ENCODE results near the gene C19orf12.

Gene C19orf12

GRCh38 chr19:29735829-29736228, 20.8 kb upstream of the C19orf12 start:
- DNase-seq = no peak
- Histone ChIP-seq H3K4me1 (ENCODE audit: control insufficient read depth, insufficient read depth, low read length, poor library complexity, severe bottlenecking) (no peaks in the 10 kb centered on the region), H3K9me3 (ENCODE audit: control insufficient read depth, low read length) (no peaks in the 10 kb centered on the region), H3K27ac (ENCODE audit: insufficient read depth, low read length, poor library complexity, severe bottlenecking) (no peak overlapping the region), H3K36me3 (ENCODE audit: control insufficient read depth, insufficient read depth, low read length) (no peaks in the 10 kb centered on the region), H3K27me3 (replicated peaks; ENCODE audit: control insufficient read depth, insufficient read depth, low read length, poor library complexity, severe bottlenecking) (no peaks in the 10 kb centered on the region), H3K4me3 (ENCODE audit: insufficient read depth, low read depth, low read length, poor library complexity, severe bottlenecking) (no peak overlapping the region)

- no peak for DNase-seq
- H3K27me3 ChIP-seq (replicated peaks; ENCODE audit: control insufficient read depth, insufficient read depth, low read length, poor library complexity, severe bottlenecking) = no peaks in the 10 kb centered on the region
- H3K9me3 ChIP-seq (ENCODE audit: control insufficient read depth, low read length) = no peaks in the 10 kb centered on the region
- no peak overlapping the region for H3K4me3 ChIP-seq (ENCODE audit: insufficient read depth, low read depth, low read length, poor library complexity, severe bottlenecking)
- no peaks in the 10 kb centered on the region for H3K4me1 ChIP-seq (ENCODE audit: control insufficient read depth, insufficient read depth, low read length, poor library complexity, severe bottlenecking)
- no peak overlapping the region for H3K27ac ChIP-seq (ENCODE audit: insufficient read depth, low read length, poor library complexity, severe bottlenecking)
- H3K36me3 ChIP-seq (ENCODE audit: control insufficient read depth, insufficient read depth, low read length) = no peaks in the 10 kb centered on the region
Measured at GRCh38 chr19:29731331-29731850, 16.3 kb upstream of the C19orf12 start.

GRCh38 chr19:29727906-29728305, 12.8 kb upstream of the C19orf12 start:
- Histone ChIP-seq H3K4me3 (ENCODE audit: insufficient read depth, low read depth, low read length, poor library complexity, severe bottlenecking) (no peak overlapping the region), H3K36me3 (ENCODE audit: control insufficient read depth, insufficient read depth, low read length) (no peaks in the 10 kb centered on the region), H3K9me3 (ENCODE audit: control insufficient read depth, low read length) (no peaks in the 10 kb centered on the region), H3K4me1 (ENCODE audit: control insufficient read depth, insufficient read depth, low read length, poor library complexity, severe bottlenecking) (peaks cover 7% of the 10 kb centered on the region), H3K27ac (ENCODE audit: insufficient read depth, low read length, poor library complexity, severe bottlenecking) (no peak overlapping the region), H3K27me3 (replicated peaks; ENCODE audit: control insufficient read depth, insufficient read depth, low read length, poor library complexity, severe bottlenecking) (no peaks in the 10 kb centered on the region)
- no peak for DNase-seq

DNA sequence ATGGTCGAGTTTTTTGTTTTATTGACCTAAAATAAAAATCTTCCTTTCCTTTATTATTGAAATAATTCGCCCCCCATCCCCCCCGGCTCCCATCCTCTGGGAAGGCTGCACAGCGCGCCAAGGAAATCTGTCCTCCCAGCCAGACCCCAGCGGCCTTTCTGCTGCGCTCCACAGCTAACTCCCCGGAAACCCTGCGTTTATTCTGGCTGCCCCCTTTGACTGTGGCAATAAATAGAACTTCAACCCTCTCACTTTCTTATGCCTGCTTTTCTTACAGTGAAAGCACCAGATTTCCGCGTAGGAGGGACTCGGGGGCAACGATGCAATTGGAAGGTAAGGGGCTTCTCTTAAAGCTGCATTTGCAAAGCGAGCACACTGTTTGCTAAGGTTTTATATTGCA, 9.7 kb upstream of the C19orf12 start:
- H3K9me3 ChIP-seq (ENCODE audit: control insufficient read depth, low read length) = no peaks in the 10 kb centered on the region
- H3K4me3 ChIP-seq (ENCODE audit: insufficient read depth, low read depth, low read length, poor library complexity, severe bottlenecking) = no peak overlapping the region
- no peaks in the 10 kb centered on the region for H3K36me3 ChIP-seq (ENCODE audit: control insufficient read depth, insufficient read depth, low read length)
- no peak for DNase-seq
- no peaks in the 10 kb centered on the region for H3K27me3 ChIP-seq (replicated peaks; ENCODE audit: control insufficient read depth, insufficient read depth, low read length, poor library complexity, severe bottlenecking)
- peaks cover 7% of the 10 kb centered on the region for H3K4me1 ChIP-seq (ENCODE audit: control insufficient read depth, insufficient read depth, low read length, poor library complexity, severe bottlenecking)
- H3K27ac ChIP-seq (ENCODE audit: insufficient read depth, low read length, poor library complexity, severe bottlenecking) = no peak overlapping the region

DNA sequence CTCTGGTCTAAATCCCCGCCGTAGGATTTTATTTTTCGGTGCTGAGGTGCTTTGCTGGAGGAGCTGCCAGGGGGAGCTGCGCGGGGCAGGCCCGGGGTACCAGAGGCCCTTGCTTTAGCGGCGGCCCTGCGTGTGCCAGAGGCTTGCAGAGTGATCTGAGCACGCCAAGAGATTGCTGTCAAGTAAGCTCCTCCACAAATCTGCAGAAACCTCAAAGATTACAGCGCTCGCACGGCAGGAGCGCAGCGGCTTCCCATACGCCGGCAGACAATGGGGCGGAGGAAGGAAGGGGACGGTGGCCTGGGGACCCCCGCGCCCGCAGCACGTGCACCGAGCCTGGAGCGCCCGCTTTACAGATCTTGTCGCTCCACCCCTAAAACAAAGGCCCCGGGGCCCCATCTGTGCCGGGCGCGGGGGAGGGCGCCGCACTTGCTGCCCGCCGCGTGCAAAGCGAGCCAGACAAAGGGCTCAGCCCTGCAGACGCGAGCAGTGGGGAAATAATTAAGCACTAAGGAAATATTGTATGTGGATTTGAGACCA, 9.1 kb upstream of the C19orf12 start:
- no peak for DNase-seq
- Histone ChIP-seq H3K27ac (ENCODE audit: insufficient read depth, low read length, poor library complexity, severe bottlenecking) (no peak overlapping the region), H3K9me3 (ENCODE audit: control insufficient read depth, low read length) (no peaks in the 10 kb centered on the region), H3K4me3 (ENCODE audit: insufficient read depth, low read depth, low read length, poor library complexity, severe bottlenecking) (peak overlapping the region; percentile 38), H3K36me3 (ENCODE audit: control insufficient read depth, insufficient read depth, low read length) (no peaks in the 10 kb centered on the region), H3K27me3 (replicated peaks; ENCODE audit: control insufficient read depth, insufficient read depth, low read length, poor library complexity, severe bottlenecking) (no peaks in the 10 kb centered on the region), H3K4me1 (ENCODE audit: control insufficient read depth, insufficient read depth, low read length, poor library complexity, severe bottlenecking) (peaks cover 7% of the 10 kb centered on the region)

DNA sequence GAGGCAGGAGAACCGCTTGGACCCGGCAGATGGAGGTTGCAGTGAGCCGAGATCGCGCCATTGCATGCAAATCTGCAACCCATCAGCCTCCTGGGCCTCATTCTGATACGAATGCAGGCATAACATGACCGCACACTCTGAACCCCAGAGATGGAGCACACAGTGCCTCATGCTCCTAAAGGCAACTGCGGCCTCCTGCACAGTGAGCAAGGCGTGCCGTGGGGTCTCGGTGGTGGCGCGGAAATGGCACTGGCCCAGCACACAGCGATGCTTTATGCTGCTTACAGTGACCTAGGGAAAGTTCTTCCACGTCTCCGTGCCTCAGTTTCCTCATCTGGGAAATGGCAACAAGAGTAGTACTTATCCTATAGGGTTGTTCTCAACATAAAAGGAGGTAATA, 2.0 kb upstream of the C19orf12 start:
- Histone ChIP-seq H3K9me3 (ENCODE audit: control insufficient read depth, low read length) (no peaks in the 10 kb centered on the region), H3K27ac (ENCODE audit: insufficient read depth, low read length, poor library complexity, severe bottlenecking) (no peak overlapping the region), H3K4me3 (ENCODE audit: insufficient read depth, low read depth, low read length, poor library complexity, severe bottlenecking) (no peak overlapping the region), H3K36me3 (ENCODE audit: control insufficient read depth, insufficient read depth, low read length) (no peaks in the 10 kb centered on the region), H3K27me3 (replicated peaks; ENCODE audit: control insufficient read depth, insufficient read depth, low read length, poor library complexity, severe bottlenecking) (no peaks in the 10 kb centered on the region), H3K4me1 (ENCODE audit: control insufficient read depth, insufficient read depth, low read length, poor library complexity, severe bottlenecking) (peaks cover 35% of the 10 kb centered on the region)
- no peak for DNase-seq

GRCh38 chr19:29715701-29716581, 880 bp upstream of the C19orf12 start:
- Histone ChIP-seq H3K9me3 (ENCODE audit: control insufficient read depth, low read length) (no peaks in the 10 kb centered on the region), H3K27me3 (replicated peaks; ENCODE audit: control insufficient read depth, insufficient read depth, low read length, poor library complexity, severe bottlenecking) (no peaks in the 10 kb centered on the region), H3K27ac (ENCODE audit: insufficient read depth, low read length, poor library complexity, severe bottlenecking) (peak overlapping the region; percentile 88), H3K36me3 (ENCODE audit: control insufficient read depth, insufficient read depth, low read length) (no peaks in the 10 kb centered on the region), H3K4me1 (ENCODE audit: control insufficient read depth, insufficient read depth, low read length, poor library complexity, severe bottlenecking) (peaks cover 40% of the 10 kb centered on the region), H3K4me3 (ENCODE audit: insufficient read depth, low read depth, low read length, poor library complexity, severe bottlenecking) (peak overlapping the region; percentile 63)
- no peak for DNase-seq

- peak; percentile 43 to 55 (median 45) for DNase-seq
- H3K4me1 ChIP-seq (ENCODE audit: control insufficient read depth, insufficient read depth, low read length, poor library complexity, severe bottlenecking) = peaks cover 47% of the 10 kb centered on the region
Measured at GRCh38 chr19:29714371-29714952, 599 bp downstream of the C19orf12 start.

GRCh38 chr19:29712744-29713516, 2.1 kb downstream of the C19orf12 start:
- peak overlapping the region; percentile 73 for H3K27ac ChIP-seq (ENCODE audit: insufficient read depth, low read length, poor library complexity, severe bottlenecking)
- H3K36me3 ChIP-seq (ENCODE audit: control insufficient read depth, insufficient read depth, low read length) = no peaks in the 10 kb centered on the region
- H3K9me3 ChIP-seq (ENCODE audit: control insufficient read depth, low read length) = no peaks in the 10 kb centered on the region
- no peaks in the 10 kb centered on the region for H3K27me3 ChIP-seq (replicated peaks; ENCODE audit: control insufficient read depth, insufficient read depth, low read length, poor library complexity, severe bottlenecking)
- peaks cover 47% of the 10 kb centered on the region for H3K4me1 ChIP-seq (ENCODE audit: control insufficient read depth, insufficient read depth, low read length, poor library complexity, severe bottlenecking)
- DNase-seq = no peak
- H3K4me3 ChIP-seq (ENCODE audit: insufficient read depth, low read depth, low read length, poor library complexity, severe bottlenecking) = peak overlapping the region; percentile 45

More at GRCh38 chr19:29714371-29714952, 599 bp downstream of the C19orf12 start:
- H3K36me3 ChIP-seq (ENCODE audit: control insufficient read depth, insufficient read depth, low read length) = no peaks in the 10 kb centered on the region
- peak overlapping the region; percentile 88 for H3K27ac ChIP-seq (ENCODE audit: insufficient read depth, low read length, poor library complexity, severe bottlenecking)
- no peaks in the 10 kb centered on the region for H3K27me3 ChIP-seq (replicated peaks; ENCODE audit: control insufficient read depth, insufficient read depth, low read length, poor library complexity, severe bottlenecking)
- peak overlapping the region; percentile 63 for H3K4me3 ChIP-seq (ENCODE audit: insufficient read depth, low read depth, low read length, poor library complexity, severe bottlenecking)
- H3K9me3 ChIP-seq (ENCODE audit: control insufficient read depth, low read length) = no peaks in the 10 kb centered on the region

All from effector memory CD4-positive, alpha-beta T cell (primary cell).